ENCODE measurements around the gene LRP1-AS.

Gene LRP1-AS

GRCh38 chr12:57158665-57159064 lies 11.2 kb upstream of the LRP1-AS start:
- DNase-seq = no peak

GRCh38 chr12:57158186-57158585 lies 10.8 kb upstream of the LRP1-AS start:
- DNase-seq = no peak

- no peak for DNase-seq
Measured at GRCh38 chr12:57157588-57158173, 10.3 kb upstream of the LRP1-AS start.

- no peak for DNase-seq
Measured at GRCh38 chr12:57156701-57157403, 9.4 kb upstream of the LRP1-AS start.

GRCh38 chr12:57154804-57155434 lies 7.5 kb upstream of the LRP1-AS start:
- no peak for DNase-seq

- no peak for DNase-seq
Measured at GRCh38 chr12:57154076-57154475, 6.7 kb upstream of the LRP1-AS start.

GRCh38 chr12:57153415-57153997 lies 6.1 kb upstream of the LRP1-AS start:
- DNase-seq = no peak

- no peak for DNase-seq
Measured at GRCh38 chr12:57152639-57153038, 5.2 kb upstream of the LRP1-AS start.

GRCh38 chr12:57151741-57152630 lies 4.6 kb upstream of the LRP1-AS start:
- DNase-seq = no peak

GRCh38 chr12:57150400-57151000 lies 3.1 kb upstream of the LRP1-AS start:
- DNase-seq = no peak

GRCh38 chr12:57149245-57149900 lies 2.0 kb upstream of the LRP1-AS start:
- no peak for DNase-seq

GRCh38 chr12:57148469-57149244 lies 1.2 kb upstream of the LRP1-AS start:
- no peak for DNase-seq

- DNase-seq = no peak
Measured at GRCh38 chr12:57146092-57146491, 1.3 kb downstream of the LRP1-AS start.

- no peak for DNase-seq
Measured at GRCh38 chr12:57145460-57146059, 1.9 kb downstream of the LRP1-AS start.

GRCh38 chr12:57143454-57143853 lies 4.0 kb downstream of the LRP1-AS start:
- DNase-seq = no peak

GRCh38 chr12:57142727-57143126 lies 4.7 kb downstream of the LRP1-AS start:
- no peak for DNase-seq

- DNase-seq = no peak
Measured at GRCh38 chr12:57142121-57142520, 5.3 kb downstream of the LRP1-AS start.

GRCh38 chr12:57141249-57141648 lies 6.2 kb downstream of the LRP1-AS start:
- DNase-seq = no peak

GRCh38 chr12:57139796-57140649 lies 7.4 kb downstream of the LRP1-AS start:
- no peak for DNase-seq

All from central memory CD4-positive, alpha-beta T cell (primary cell).